ENCODE data around the gene EML2. TPM values are rescaled to one million over a fixed set of nuclear protein-coding genes. Genes with fewer than 3 reads are reported as not detected.

EML2 gene
- total RNA-seq, 2 experiments from 2014 or later, result 103 to 113 TPM

GRCh38 chr19:45682117-45682516 is 42.9 kb upstream of the EML2 start:
- intact Hi-C loops (cut with micrococcal nuclease), result no loop called here
- H3K36me3 Mint-ChIP-seq (ENCODE audit: low read depth), result peaks cover 17% of the 10 kb centered on the region
- H3K9me3 Mint-ChIP-seq, result no peaks in the 10 kb centered on the region
- ATAC-seq (no peak), DNase-seq (no peak)
- peaks cover 13% of the 10 kb centered on the region for H3K4me1 Mint-ChIP-seq (ENCODE audit: low read depth)
- H3K27ac Mint-ChIP-seq, result no peak overlapping the region
- H3K4me3 Mint-ChIP-seq, result peak overlapping the region; percentile 0
- POLR2A ChIA-PET, result interaction anchor here (1.2 to 4.5 kb wide), 2 partner anchors 9 to 11 kb away, joined by 4 to 34 read pairs; partner anchors contain the start of genes QPCTL and SNRPD2
- TF ChIP-seq CTCF (IDR thresholded peaks at IDR 0.05), result no peak
- CTCF ChIA-PET, result interaction anchor here (0.6 to 9.0 kb wide), 8 partner anchors 8 to 167 kb away, joined by 3 to 101 read pairs (median 4); partner anchors contain the start of genes QPCTL and SNRPD2
- peaks cover 3% of the 10 kb centered on the region for H3K27me3 Mint-ChIP-seq

GRCh38 chr19:45681391-45682015 is 42.3 kb upstream of the EML2 start:
- H3K4me3 Mint-ChIP-seq, result peak overlapping the region; percentile 67
- H3K4me1 Mint-ChIP-seq (ENCODE audit: low read depth), result peaks cover 17% of the 10 kb centered on the region
- CTCF ChIA-PET, result interaction anchor here (0.9 to 9.0 kb wide), 16 partner anchors 9 to 242 kb away, joined by 3 to 101 read pairs (median 4); partner anchors contain the start of genes QPCTL and SNRPD2
- ATAC-seq (peak; percentile 79), DNase-seq (peak; percentile 91)
- H3K27me3 Mint-ChIP-seq, result peaks cover 3% of the 10 kb centered on the region
- no peaks in the 10 kb centered on the region for H3K9me3 Mint-ChIP-seq
- peak; percentile 99 for TF ChIP-seq CTCF (IDR thresholded peaks at IDR 0.05)
- H3K36me3 Mint-ChIP-seq (ENCODE audit: low read depth), result peaks cover 13% of the 10 kb centered on the region
- peak overlapping the region; percentile 46 for H3K27ac Mint-ChIP-seq
- intact Hi-C loops (cut with micrococcal nuclease), result no loop called here
- POLR2A ChIA-PET, result interaction anchor here (1.0 to 4.5 kb wide), 3 partner anchors 10 to 12 kb away, joined by 3 to 34 read pairs (median 3); partner anchors contain the start of genes QPCTL and SNRPD2

GRCh38 chr19:45677351-45678230 is 38.4 kb upstream of the EML2 start:
- no peaks in the 10 kb centered on the region for H3K9me3 Mint-ChIP-seq
- no peak for TF ChIP-seq CTCF (IDR thresholded peaks at IDR 0.05)
- H3K27me3 Mint-ChIP-seq, result peaks cover 3% of the 10 kb centered on the region
- H3K4me1 Mint-ChIP-seq (ENCODE audit: low read depth), result peaks cover 20% of the 10 kb centered on the region
- ChIA-PET CTCF (interaction anchor here (1.0 to 9.0 kb wide), 11 partner anchors 8 to 238 kb away, joined by 3 to 101 read pairs (median 4); partner anchors contain the start of genes QPCTL, SIX5 and SNRPD2), POLR2A (interaction anchor here (0.6 to 3.8 kb wide), 7 partner anchors 10 to 36 kb away, joined by 3 to 30 read pairs (median 4); partner anchors contain the start of genes GIPR, QPCTL and SNRPD2)
- H3K4me3 Mint-ChIP-seq, result peak overlapping the region; percentile 69
- peak overlapping the region; percentile 76 for H3K27ac Mint-ChIP-seq
- ATAC-seq (peak; percentile 81), DNase-seq (peak; percentile 99)
- H3K36me3 Mint-ChIP-seq (ENCODE audit: low read depth), result peaks cover 4% of the 10 kb centered on the region
- intact Hi-C loops (cut with micrococcal nuclease), result no loop called here

- H3K27me3 Mint-ChIP-seq, result peaks cover 3% of the 10 kb centered on the region
- ATAC-seq (peak; percentile 56), DNase-seq (peak; percentile 80)
- H3K4me3 Mint-ChIP-seq, result peak overlapping the region; percentile 69
- intact Hi-C loops (cut with micrococcal nuclease), result no loop called here
- peaks cover under 1% of the 10 kb centered on the region for H3K36me3 Mint-ChIP-seq (ENCODE audit: low read depth)
- H3K4me1 Mint-ChIP-seq (ENCODE audit: low read depth), result peaks cover 17% of the 10 kb centered on the region
- no peaks in the 10 kb centered on the region for H3K9me3 Mint-ChIP-seq
- ChIA-PET CTCF (interaction anchor here (1.1 to 9.0 kb wide), 6 partner anchors 14 to 238 kb away, joined by 3 to 101 read pairs (median 6); partner anchors contain the start of genes QPCTL, SIX5 and SNRPD2), POLR2A (interaction anchor here (0.6 to 3.8 kb wide), 6 partner anchors 10 to 1111 kb away, joined by 3 to 30 read pairs (median 5); partner anchors contain the start of genes GIPR, QPCTL and SNRPD2)
- no peak for TF ChIP-seq CTCF (IDR thresholded peaks at IDR 0.05)
- peak overlapping the region; percentile 57 for H3K27ac Mint-ChIP-seq
Observed at GRCh38 chr19:45676851-45677263, 37.7 kb upstream of the EML2 start.

Measured in activated CD8-positive, alpha-beta T cell treated with anti-CD3 and anti-CD28 coated beads for 36 hours (primary cell).